Fibroblast of villous mesenchyme (primary cell): ENCODE data around the gene CEMIP2. TPM values are rescaled to one million over a fixed set of nuclear protein-coding genes. Genes with fewer than 3 reads are reported as not detected.

ENCODE experiments used
- DNase-seq: peaks from one replicate; pipeline ENCODE4 v3.0.0-alpha.2; 2010; ENCODE audit warnings: low read depth
- H3K4me3 ChIP-seq: 2 replicates; pipeline ENCODE4 v1.5.1; 2011; ENCODE audit warnings: low read depth, mild to moderate bottlenecking, low read length
- total RNA-seq: library from RNA; depleted of rRNA; stranded (reverse); fragments of >200 nt; gene quantifications from 2 replicates; pipeline ENCODE4 v1.2.3, GENCODE V29; 2012
- TF ChIP-seq, protein P1 (sequence below): IDR thresholded peaks from 2 replicates; pipeline ENCODE4 v1.5.1; 2012; ENCODE audit warnings: low read depth, mild to moderate bottlenecking, low read length; ENCODE audit not compliant: insufficient read depth

The CEMIP2 gene, protein sequence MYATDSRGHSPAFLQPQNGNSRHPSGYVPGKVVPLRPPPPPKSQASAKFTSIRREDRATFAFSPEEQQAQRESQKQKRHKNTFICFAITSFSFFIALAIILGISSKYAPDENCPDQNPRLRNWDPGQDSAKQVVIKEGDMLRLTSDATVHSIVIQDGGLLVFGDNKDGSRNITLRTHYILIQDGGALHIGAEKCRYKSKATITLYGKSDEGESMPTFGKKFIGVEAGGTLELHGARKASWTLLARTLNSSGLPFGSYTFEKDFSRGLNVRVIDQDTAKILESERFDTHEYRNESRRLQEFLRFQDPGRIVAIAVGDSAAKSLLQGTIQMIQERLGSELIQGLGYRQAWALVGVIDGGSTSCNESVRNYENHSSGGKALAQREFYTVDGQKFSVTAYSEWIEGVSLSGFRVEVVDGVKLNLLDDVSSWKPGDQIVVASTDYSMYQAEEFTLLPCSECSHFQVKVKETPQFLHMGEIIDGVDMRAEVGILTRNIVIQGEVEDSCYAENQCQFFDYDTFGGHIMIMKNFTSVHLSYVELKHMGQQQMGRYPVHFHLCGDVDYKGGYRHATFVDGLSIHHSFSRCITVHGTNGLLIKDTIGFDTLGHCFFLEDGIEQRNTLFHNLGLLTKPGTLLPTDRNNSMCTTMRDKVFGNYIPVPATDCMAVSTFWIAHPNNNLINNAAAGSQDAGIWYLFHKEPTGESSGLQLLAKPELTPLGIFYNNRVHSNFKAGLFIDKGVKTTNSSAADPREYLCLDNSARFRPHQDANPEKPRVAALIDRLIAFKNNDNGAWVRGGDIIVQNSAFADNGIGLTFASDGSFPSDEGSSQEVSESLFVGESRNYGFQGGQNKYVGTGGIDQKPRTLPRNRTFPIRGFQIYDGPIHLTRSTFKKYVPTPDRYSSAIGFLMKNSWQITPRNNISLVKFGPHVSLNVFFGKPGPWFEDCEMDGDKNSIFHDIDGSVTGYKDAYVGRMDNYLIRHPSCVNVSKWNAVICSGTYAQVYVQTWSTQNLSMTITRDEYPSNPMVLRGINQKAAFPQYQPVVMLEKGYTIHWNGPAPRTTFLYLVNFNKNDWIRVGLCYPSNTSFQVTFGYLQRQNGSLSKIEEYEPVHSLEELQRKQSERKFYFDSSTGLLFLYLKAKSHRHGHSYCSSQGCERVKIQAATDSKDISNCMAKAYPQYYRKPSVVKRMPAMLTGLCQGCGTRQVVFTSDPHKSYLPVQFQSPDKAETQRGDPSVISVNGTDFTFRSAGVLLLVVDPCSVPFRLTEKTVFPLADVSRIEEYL (N-terminal part only)
- 153 and 180 TPM in 2 replicates for total RNA-seq

DNA sequence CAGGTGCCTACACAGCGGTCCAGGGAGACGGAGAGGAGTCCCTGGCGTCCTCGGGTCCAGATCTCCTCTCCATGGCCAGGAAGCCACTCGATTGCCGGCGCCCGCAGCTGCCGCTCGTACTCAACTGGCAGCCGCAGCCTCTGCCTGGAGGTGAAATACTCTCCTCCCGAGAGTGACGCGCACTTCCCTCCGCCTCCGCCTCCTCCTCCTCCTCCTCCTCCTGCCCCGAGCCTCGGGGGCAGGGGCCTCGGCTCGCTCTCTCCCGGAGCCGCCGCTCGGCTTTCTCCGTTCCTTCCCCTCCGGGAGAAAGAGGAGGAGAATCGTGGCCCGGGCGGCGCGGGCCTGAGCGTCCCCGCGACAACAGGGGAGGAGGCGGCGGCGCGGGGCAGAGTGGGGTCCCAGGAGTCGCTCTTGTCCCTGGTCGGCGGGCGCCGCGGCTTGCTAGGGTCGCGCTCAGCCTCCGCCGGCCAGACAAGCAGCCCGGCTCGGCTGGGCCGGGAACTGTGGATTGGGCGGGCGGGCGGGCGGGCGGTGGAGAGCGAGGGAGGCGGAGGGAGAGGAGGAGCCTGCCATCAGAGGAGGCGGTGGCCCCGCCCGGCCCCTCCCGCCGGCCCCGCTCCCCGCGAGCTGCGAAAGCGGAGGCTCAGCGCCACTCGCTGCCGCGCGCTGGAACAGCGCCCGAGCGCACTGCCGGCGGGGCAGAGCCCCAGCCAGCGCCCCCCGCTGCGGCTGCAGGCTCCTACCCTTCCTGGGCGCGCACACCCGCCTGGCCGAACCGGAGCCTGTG, at the start of gene CEMIP2:
Gene CEMIP2 (minus strand): TSS at position 126 of the 787 bp plus-strand sequence. CDS start 18,140 bp downstream, outside the sequence.
- TF ChIP-seq, protein P1, sequence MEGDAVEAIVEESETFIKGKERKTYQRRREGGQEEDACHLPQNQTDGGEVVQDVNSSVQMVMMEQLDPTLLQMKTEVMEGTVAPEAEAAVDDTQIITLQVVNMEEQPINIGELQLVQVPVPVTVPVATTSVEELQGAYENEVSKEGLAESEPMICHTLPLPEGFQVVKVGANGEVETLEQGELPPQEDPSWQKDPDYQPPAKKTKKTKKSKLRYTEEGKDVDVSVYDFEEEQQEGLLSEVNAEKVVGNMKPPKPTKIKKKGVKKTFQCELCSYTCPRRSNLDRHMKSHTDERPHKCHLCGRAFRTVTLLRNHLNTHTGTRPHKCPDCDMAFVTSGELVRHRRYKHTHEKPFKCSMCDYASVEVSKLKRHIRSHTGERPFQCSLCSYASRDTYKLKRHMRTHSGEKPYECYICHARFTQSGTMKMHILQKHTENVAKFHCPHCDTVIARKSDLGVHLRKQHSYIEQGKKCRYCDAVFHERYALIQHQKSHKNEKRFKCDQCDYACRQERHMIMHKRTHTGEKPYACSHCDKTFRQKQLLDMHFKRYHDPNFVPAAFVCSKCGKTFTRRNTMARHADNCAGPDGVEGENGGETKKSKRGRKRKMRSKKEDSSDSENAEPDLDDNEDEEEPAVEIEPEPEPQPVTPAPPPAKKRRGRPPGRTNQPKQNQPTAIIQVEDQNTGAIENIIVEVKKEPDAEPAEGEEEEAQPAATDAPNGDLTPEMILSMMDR = peak; percentile 38
- H3K4me3 ChIP-seq = peak within 1 kb of the TSS; percentile 87
- DNase-seq = peak; percentile 92

DNA sequence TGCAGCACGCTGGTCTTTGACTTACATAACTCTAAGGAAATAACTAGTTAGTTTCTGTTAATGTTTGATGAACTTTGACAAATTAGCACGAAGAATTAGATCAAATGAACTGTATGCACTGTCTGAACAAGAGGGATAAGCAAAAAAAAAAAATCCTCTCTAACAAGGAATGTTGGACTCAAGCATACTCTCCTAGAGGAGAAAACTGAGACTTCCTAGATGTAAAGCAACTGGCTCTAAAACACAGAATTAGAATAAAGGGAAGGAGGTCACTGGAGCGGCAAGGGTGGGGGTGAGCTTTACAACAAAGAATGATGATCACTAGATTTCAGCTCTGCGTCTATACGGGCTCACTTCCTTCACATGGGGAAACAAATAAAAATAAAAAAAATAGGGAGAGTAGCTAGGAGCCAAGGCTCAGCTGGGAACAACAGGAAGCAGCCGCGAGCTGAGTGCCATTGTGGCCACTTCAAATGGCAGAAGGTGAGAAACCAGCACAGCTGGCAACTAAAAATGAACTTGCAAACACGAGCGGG, 48.7 kb upstream of the CEMIP2 start:
- TF ChIP-seq, protein P1 = no peak
- H3K4me3 ChIP-seq = no peak overlapping the region
- DNase-seq = no peak

DNA sequence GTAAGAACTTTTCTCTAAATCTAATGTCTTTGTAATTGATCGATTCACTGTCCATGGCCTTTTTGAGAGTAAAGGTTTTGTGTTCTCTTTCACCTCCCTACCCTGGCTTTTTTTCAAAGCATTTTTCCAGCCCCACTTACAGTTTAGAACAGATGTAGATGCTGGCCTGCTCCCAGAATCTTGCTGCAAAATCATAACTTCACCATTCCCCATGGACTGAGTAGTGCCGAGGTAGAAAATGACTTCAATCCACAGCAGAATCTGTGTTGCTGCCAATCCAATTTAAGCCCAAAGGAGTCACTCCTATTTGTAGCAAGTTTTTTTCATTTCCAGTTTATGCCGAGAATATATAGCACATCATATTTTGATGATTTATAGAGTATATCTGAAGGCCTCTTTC, 46.5 kb upstream of the CEMIP2 start:
- H3K4me3 ChIP-seq = no peak overlapping the region
- TF ChIP-seq, protein P1 = no peak
- DNase-seq = no peak

DNA sequence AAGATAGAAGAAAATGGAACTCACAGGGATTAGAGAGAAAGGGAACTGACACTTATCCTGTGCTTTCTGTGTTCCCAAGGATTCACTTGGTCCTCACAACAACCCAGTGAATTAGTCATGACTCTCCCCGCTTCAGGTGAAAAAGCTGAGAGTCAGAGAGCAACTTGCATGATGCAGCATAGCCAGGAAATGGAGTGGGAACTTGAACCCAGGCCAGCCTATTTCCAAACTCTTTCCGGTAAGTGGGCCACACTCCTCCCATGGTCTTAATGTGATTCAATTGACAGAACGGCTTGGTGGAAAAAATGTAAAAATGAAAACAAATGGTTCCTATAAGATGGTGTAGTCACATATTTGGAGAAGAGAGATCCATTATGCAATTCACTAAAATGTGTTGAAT, 45.9 kb upstream of the CEMIP2 start:
- H3K4me3 ChIP-seq = no peak overlapping the region
- TF ChIP-seq, protein P1 = no peak
- DNase-seq = no peak

DNA sequence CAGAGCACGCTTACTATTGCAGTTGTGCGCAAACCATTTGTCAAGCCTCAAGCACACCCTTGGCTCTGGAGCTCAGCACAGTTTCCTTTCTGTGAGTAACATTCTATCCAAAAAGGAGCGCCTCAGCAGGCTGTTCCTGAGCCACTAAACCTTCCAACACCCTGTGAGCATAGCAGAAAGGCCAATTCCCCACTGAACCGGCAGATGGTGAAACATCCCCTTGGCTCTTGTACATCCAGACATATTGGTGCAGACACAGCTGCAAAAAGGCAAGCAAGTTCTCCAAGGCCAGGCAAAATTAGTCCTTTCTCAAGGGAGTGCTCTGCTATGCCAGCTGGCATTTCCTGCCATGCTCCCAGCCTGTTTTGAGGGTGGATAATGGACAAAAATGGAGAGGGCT, 44.1 kb upstream of the CEMIP2 start:
- TF ChIP-seq, protein P1 = peak; percentile 32
- DNase-seq = peak; percentile 9
- H3K4me3 ChIP-seq = no peak overlapping the region

DNA sequence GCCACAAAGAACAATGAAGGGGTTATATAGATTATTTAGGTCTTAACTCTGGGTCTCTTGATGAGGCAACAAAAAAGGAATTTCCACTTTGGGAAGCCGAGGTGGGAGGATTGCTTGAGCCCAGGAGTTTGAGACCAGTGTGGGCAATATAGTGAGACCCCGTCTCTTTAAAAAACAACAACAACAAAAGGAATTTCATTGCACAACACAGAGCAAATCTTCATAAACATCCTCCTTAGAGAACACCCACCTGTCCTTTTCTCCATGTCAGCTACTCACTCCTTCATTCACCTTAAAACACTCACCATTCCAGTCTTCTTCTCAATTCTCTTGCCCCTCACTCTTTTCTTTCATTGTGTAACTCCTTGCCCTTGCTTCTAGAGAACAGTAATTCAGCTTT, 39.8 kb upstream of the CEMIP2 start:
- TF ChIP-seq, protein P1 = no peak
- H3K4me3 ChIP-seq = no peak overlapping the region
- DNase-seq = no peak
